H9 (cell line): Measurements from ENCODE around the gene CD52. TPM values are rescaled to one million over a fixed set of nuclear protein-coding genes. Genes with fewer than 3 reads are reported as not detected.
A peak's percentile ranks its signal among the peaks of the same experiment; 100 is the strongest.

Source experiments
- DNase-seq: peaks from one replicate; pipeline ENCODE4 v3.0.0-alpha.2; 2017
- H2AFZ ChIP-seq: one replicate; pipeline ENCODE4 v1.6.1; 2013; ENCODE audit warnings: mild to moderate bottlenecking, low read length, control low read depth, moderate library complexity
- H2AK5ac ChIP-seq: 2 replicates; pipeline ENCODE4 v1.6.1; 2013; ENCODE audit warnings: low read length, control low read depth, mixed read lengths; ENCODE audit not compliant: insufficient read length
- H2BK120ac ChIP-seq: one replicate; pipeline ENCODE4 v1.6.1; 2013; ENCODE audit warnings: low read depth, mild to moderate bottlenecking, low read length, control low read depth, inconsistent platforms; ENCODE audit not compliant: poor library complexity, severe bottlenecking
- H2BK12ac ChIP-seq: 2 replicates; pipeline ENCODE4 v1.6.1; 2013; ENCODE audit warnings: low read length, control low read depth, mixed read lengths, low read depth; ENCODE audit not compliant: insufficient read length
- H2BK15ac ChIP-seq: 2 replicates; pipeline ENCODE4 v1.6.1; 2013; ENCODE audit warnings: low read depth, low read length, control low read depth
- H2BK20ac ChIP-seq: one replicate; pipeline ENCODE4 v1.6.1; 2013; ENCODE audit warnings: low read depth, mild to moderate bottlenecking, low read length, control low read depth, inconsistent platforms; ENCODE audit not compliant: poor library complexity, severe bottlenecking
- H2BK5ac ChIP-seq: 2 replicates; pipeline ENCODE4 v1.6.1; 2013; ENCODE audit warnings: low read length, control low read depth, mixed read lengths; ENCODE audit not compliant: insufficient read length
- H3K14ac ChIP-seq: 2 replicates; pipeline ENCODE4 v1.6.1; 2013; ENCODE audit warnings: low read length, control low read depth; ENCODE audit not compliant: insufficient read depth
- H3K18ac ChIP-seq: 2 replicates; pipeline ENCODE4 v1.6.1; 2013; ENCODE audit warnings: low read depth, mild to moderate bottlenecking, mixed read lengths, low read length, control low read depth; ENCODE audit not compliant: insufficient read length
- H3K23ac ChIP-seq: 2 replicates; pipeline ENCODE4 v1.6.1; 2013; ENCODE audit warnings: low read length, control low read depth, mixed read lengths, low read depth; ENCODE audit not compliant: insufficient read length
- H3K23me2 ChIP-seq: 2 replicates; pipeline ENCODE4 v1.6.1; 2013; ENCODE audit warnings: low read depth, mild to moderate bottlenecking, mixed read lengths, low read length, control low read depth; ENCODE audit not compliant: insufficient read length, poor library complexity, severe bottlenecking
- H3K27ac ChIP-seq: 2 replicates; pipeline ENCODE4 v1.5.1; 2013; ENCODE audit warnings: low read length, control low read depth, mixed read lengths, low read depth; ENCODE audit not compliant: insufficient read length
- H3K27me3 ChIP-seq: 2 replicates; pipeline ENCODE4 v1.6.1; 2013; ENCODE audit warnings: low read length, control low read depth, inconsistent platforms; ENCODE audit not compliant: insufficient read depth
- H3K4ac ChIP-seq: 2 replicates; pipeline ENCODE4 v1.6.1; 2013; ENCODE audit warnings: low read depth, mild to moderate bottlenecking, control low read depth, inconsistent platforms, low read length, moderate library complexity
- H3K4me1 ChIP-seq: 2 replicates; pipeline ENCODE4 v1.6.1; 2013; ENCODE audit warnings: low read length, control low read depth, inconsistent platforms; ENCODE audit not compliant: insufficient read depth
- H3K4me2 ChIP-seq: 2 replicates; pipeline ENCODE4 v1.6.1; 2013; ENCODE audit warnings: low read length, control low read depth, mixed read lengths; ENCODE audit not compliant: insufficient read length, insufficient read depth
- H3K56ac ChIP-seq: 2 replicates; pipeline ENCODE4 v1.6.1; 2013; ENCODE audit warnings: low read depth, mild to moderate bottlenecking, mixed read lengths, low read length, control low read depth; ENCODE audit not compliant: insufficient read length
- H3K79me1 ChIP-seq: 2 replicates; pipeline ENCODE4 v1.6.1; 2013; ENCODE audit warnings: low read depth, mild to moderate bottlenecking, moderate library complexity, low read length, control low read depth, inconsistent platforms; ENCODE audit not compliant: insufficient read depth, poor library complexity, severe bottlenecking
- H3K79me2 ChIP-seq: 2 replicates; pipeline ENCODE4 v1.6.1; 2013; ENCODE audit warnings: low read length, control low read depth, inconsistent platforms; ENCODE audit not compliant: insufficient read depth
- H3K9ac ChIP-seq: 2 replicates; pipeline ENCODE4 v1.6.1; 2013; ENCODE audit warnings: low read length, control low read depth, mixed read lengths; ENCODE audit not compliant: insufficient read length; ENCODE audit errors: extremely low read depth
- H3K9me3 ChIP-seq: one replicate; pipeline ENCODE4 v1.6.1; 2013; ENCODE audit warnings: low read depth, low read length, inconsistent platforms; ENCODE audit not compliant: control insufficient read depth
- H3T11ph ChIP-seq: one replicate; pipeline ENCODE4 v1.6.1; 2013; ENCODE audit warnings: mild to moderate bottlenecking, low read length, control low read depth, inconsistent platforms
- H4K20me1 ChIP-seq: one replicate; pipeline ENCODE4 v1.6.1; 2013; ENCODE audit not compliant: control insufficient read depth, insufficient read length, insufficient read depth
- H4K5ac ChIP-seq: 2 replicates; pipeline ENCODE4 v1.6.1; 2013; ENCODE audit warnings: low read depth, mild to moderate bottlenecking, mixed read lengths, low read length, control low read depth; ENCODE audit not compliant: insufficient read length
- H4K8ac ChIP-seq: replicated peaks from 2 replicates; pipeline ENCODE4 v1.6.1; 2013; ENCODE audit warnings: low read length, control low read depth, mixed read lengths, low read depth; ENCODE audit not compliant: insufficient read length
- H4K91ac ChIP-seq: 2 replicates; pipeline ENCODE4 v1.6.1; 2013; ENCODE audit warnings: low read depth, mild to moderate bottlenecking, moderate library complexity, mixed read lengths, low read length, control low read depth; ENCODE audit not compliant: insufficient read length
- H3K27ac Mint-ChIP-seq, 3 experiments: 2 replicates in 2 of 3; 3 replicates in 1 of 3; pipeline ENCODE4 v1.8.0; 2020 to 2021; ENCODE audit warnings: mixed read lengths in 3 of 3, mild to moderate bottlenecking in 1 of 3, moderate library complexity in 1 of 3
- H3K27me3 Mint-ChIP-seq: 2 replicates; pipeline ENCODE4 v1.8.0; 2021; ENCODE audit warnings: low read depth, mild to moderate bottlenecking, moderate library complexity, mixed read lengths
- H3K36me3 Mint-ChIP-seq, 3 experiments: 2 replicates in 2 of 3; 3 replicates in 1 of 3; pipeline ENCODE4 v1.8.0; 2020 to 2021; ENCODE audit warnings: low read depth in 3 of 3, mixed read lengths in 3 of 3; ENCODE audit not compliant: insufficient read depth in 1 of 3
- H3K4me1 Mint-ChIP-seq, 2 experiments: 2 replicates each; pipeline ENCODE4 v1.8.0; 2020; ENCODE audit warnings: mixed read lengths in 2 of 2
- H3K4me3 Mint-ChIP-seq, 2 experiments: 2 replicates in 1 of 2; 3 replicates in 1 of 2; pipeline ENCODE4 v1.8.0; 2020 to 2021; ENCODE audit warnings: mild to moderate bottlenecking in 2 of 2, mixed read lengths in 2 of 2, moderate library complexity in 1 of 2
- H3K9me3 Mint-ChIP-seq, 2 experiments: 2 replicates in 1 of 2; 3 replicates in 1 of 2; pipeline ENCODE4 v1.8.0; 2020; ENCODE audit warnings: mild to moderate bottlenecking in 2 of 2, mixed read lengths in 2 of 2, moderate library complexity in 1 of 2
- CTCF ChIP-seq: fragments of 200-600 bp; sonication (generic); conservative IDR thresholded peaks from 3 replicates; pipeline ENCODE4 v1.8.0; 2021; ENCODE audit warnings: antibody characterized with exemption, mild to moderate bottlenecking
- WGBS: extraction: QIAGEN DNeasy Blood & Tissue Kit; methylation state at CpG from one replicate; pipeline ENCODE4 v1.1.7; 2013; ENCODE audit warnings: missing lambda C conversion rate, low lambda C conversion rate, mixed read lengths; ENCODE audit not compliant: insufficient read length; ENCODE audit errors: extremely low coverage; 5-methylcytosine and 5-hydroxymethylcytosine counted together
- total RNA-seq: library from RNA; stranded (reverse); gene quantifications from 2 replicates; pipeline ENCODE4 v1.2.1, GENCODE V29; 2021

Gene CD52
- total RNA-seq, 1 experiment from 2014 or later = 4.1 TPM

GRCh38 chr1:26337625-26338024 is 19.9 kb downstream of the CD52 start:
- Histone ChIP-seq H4K20me1 (no peaks in the 10 kb centered on the region), H3T11ph (no peak overlapping the region), H2BK120ac (no peak overlapping the region), H3K18ac (no peak overlapping the region), H3K9ac (no peak overlapping the region), H2BK20ac (no peak overlapping the region), H2AK5ac (no peak overlapping the region), H3K27me3 (no peaks in the 10 kb centered on the region), H2AFZ (no peak overlapping the region), H3K23ac (no peak overlapping the region), H2BK15ac (no peak overlapping the region), H3K27ac (no peak overlapping the region), H3K79me1 (no peaks in the 10 kb centered on the region), H4K8ac (no peak overlapping the region), H3K56ac (no peak overlapping the region), H3K79me2 (no peaks in the 10 kb centered on the region), H4K91ac (no peak overlapping the region), H3K23me2 (peaks cover 4% of the 10 kb centered on the region), H3K14ac (no peak overlapping the region; the same call in 1 of the 2 replicates), H2BK5ac (no peak overlapping the region), H3K4ac (no peak overlapping the region), H3K4me1 (no peaks in the 10 kb centered on the region; the same call in 1 of the 2 replicates), H2BK12ac (no peak overlapping the region), H3K9me3 (no peaks in the 10 kb centered on the region), H4K5ac (no peak overlapping the region), H3K4me2 (no peak overlapping the region)
- H3K4me1 Mint-ChIP-seq = peaks cover 29 to 36% of the 10 kb centered on the region in 2 experiments
- no peaks in the 10 kb centered on the region for H3K9me3 Mint-ChIP-seq
- peaks cover 23% of the 10 kb centered on the region for H3K27me3 Mint-ChIP-seq
- DNase-seq = peak; percentile 26
- TF ChIP-seq CTCF = no peak
- H3K36me3 Mint-ChIP-seq = peaks cover 0 to 2% (median 0%) of the 10 kb centered on the region in 3 experiments; a peak in 1 of 7 replicates
- H3K27ac Mint-ChIP-seq = no peak overlapping the region
- WGBS = no CpG with 5 or more reads among the region's 4 CpGs
- H3K4me3 Mint-ChIP-seq = peak overlapping the region in 1 of 2 experiments; percentile 38; a peak in 1 of 5 replicates
